D721Med (cell line): ENCODE data around the gene KIF5A.
A peak's percentile ranks its signal among the peaks of the same experiment; 100 is the strongest.
"Not testable (repeated sequence)": the region's sequence is repeated elsewhere in the genome, so short reads cannot be mapped to it uniquely, and the experiment has no call there.

Source experiments
- DNase-seq: peaks from one replicate; pipeline ENCODE4 v3.0.0; 2011; ENCODE audit warnings: low spot score; ENCODE audit not compliant: insufficient read length
- FAIRE-seq: peaks from 2 replicates; lab custom pipeline; 2011; peaks lifted over from hg19 to GRCh38; lab: Jason Lieb, UNC
- TF ChIP-seq, protein P1 (sequence below): IDR thresholded peaks from 2 replicates; pipeline ENCODE4 v1.5.1; 2012; ENCODE audit warnings: mild to moderate bottlenecking, control low read depth; ENCODE audit not compliant: insufficient read depth; ENCODE audit errors: missing control alignments

Gene KIF5A

DNA sequence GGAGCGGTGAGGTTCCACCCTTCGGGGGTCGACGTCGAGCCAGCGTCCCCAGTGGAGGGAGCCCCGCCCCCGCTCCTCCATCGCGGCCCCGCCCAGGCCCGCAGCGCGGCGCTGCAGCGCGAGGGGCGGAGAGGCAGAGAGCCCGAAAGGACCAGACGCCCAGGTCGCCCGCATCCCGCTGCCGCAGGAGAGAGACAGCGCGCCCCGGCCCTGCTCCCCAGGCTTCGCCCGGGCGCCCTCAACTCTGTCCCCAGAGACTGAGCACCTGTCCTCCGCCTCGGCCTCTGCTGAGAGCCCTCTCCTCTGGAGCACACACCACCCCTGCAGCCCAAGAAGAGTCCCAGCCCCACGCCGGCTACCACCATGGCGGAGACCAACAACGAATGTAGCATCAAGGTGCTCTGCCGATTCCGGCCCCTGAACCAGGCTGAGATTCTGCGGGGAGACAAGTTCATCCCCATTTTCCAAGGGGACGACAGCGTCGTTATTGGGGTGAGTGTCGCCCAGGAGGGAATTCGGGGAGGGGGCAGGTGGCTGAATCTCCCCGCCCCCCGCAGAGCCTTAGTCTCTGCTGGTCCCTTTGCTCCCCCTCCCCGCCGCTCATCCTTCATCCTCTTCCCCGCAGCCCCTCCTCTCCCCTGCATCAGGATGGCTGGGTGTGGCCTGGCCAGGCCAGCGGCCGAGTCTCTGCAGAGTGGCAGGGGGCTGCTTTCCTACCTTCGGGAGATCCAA is at the start of gene KIF5A:
Gene KIF5A, plus strand, starts transcription at position 136 of the 732 bp plus-strand sequence. Its CDS starts 228 bp downstream, at position 364.
- peak; percentile 78 for DNase-seq
- TF ChIP-seq, protein P1, sequence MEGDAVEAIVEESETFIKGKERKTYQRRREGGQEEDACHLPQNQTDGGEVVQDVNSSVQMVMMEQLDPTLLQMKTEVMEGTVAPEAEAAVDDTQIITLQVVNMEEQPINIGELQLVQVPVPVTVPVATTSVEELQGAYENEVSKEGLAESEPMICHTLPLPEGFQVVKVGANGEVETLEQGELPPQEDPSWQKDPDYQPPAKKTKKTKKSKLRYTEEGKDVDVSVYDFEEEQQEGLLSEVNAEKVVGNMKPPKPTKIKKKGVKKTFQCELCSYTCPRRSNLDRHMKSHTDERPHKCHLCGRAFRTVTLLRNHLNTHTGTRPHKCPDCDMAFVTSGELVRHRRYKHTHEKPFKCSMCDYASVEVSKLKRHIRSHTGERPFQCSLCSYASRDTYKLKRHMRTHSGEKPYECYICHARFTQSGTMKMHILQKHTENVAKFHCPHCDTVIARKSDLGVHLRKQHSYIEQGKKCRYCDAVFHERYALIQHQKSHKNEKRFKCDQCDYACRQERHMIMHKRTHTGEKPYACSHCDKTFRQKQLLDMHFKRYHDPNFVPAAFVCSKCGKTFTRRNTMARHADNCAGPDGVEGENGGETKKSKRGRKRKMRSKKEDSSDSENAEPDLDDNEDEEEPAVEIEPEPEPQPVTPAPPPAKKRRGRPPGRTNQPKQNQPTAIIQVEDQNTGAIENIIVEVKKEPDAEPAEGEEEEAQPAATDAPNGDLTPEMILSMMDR: peak; percentile 15
- no peak for FAIRE-seq

GRCh38 chr12:57500213-57500612 is 49.6 kb upstream of the KIF5A start:
- FAIRE-seq (no peak), DNase-seq (no peak)
- TF ChIP-seq, protein P1: no peak

GRCh38 chr12:57502311-57502969 is 47.4 kb upstream of the KIF5A start:
- FAIRE-seq, DNase-seq: not testable (repeated sequence)

- FAIRE-seq: not testable (repeated sequence)
Measured at GRCh38 chr12:57506541-57506940, 43.3 kb upstream of the KIF5A start.

DNA sequence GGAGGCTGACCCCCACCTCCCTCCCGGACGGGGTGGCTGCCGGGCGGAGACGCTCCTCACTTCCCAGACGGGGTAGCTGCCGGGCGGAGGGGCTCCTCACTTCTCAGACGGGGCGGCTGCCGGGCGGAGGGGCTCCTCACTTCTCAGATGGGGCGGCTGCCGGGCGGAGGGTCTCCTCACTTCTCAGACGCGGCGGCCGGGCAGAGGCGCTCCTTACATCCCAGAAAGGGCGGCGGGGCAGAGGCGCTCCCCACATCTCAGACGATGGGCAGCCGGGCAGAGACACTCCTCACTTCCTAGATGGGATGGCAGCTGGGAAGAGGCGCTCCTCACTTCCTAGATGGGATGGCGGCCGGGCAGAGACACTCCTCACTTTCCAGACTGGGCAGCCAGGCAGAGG is 42.0 kb upstream of the KIF5A start:
- FAIRE-seq, DNase-seq: not testable (repeated sequence)

More at GRCh38 chr12:57506541-57506940, 43.3 kb upstream of the KIF5A start:
- DNase-seq: not testable (repeated sequence)

- TF ChIP-seq, protein P1: no peak
- no peak for FAIRE-seq
- DNase-seq: no peak
Measured at GRCh38 chr12:57511161-57511560, 38.7 kb upstream of the KIF5A start.

- no peak for DNase-seq
- TF ChIP-seq, protein P1: no peak
- no peak for FAIRE-seq
Measured at GRCh38 chr12:57511588-57512325, 38.1 kb upstream of the KIF5A start.

GRCh38 chr12:57512665-57513064 is 37.2 kb upstream of the KIF5A start:
- TF ChIP-seq, protein P1: no peak
- FAIRE-seq (no peak), DNase-seq (no peak)
